ENCODE measurements around the gene PLAU.

Gene PLAU

DNA sequence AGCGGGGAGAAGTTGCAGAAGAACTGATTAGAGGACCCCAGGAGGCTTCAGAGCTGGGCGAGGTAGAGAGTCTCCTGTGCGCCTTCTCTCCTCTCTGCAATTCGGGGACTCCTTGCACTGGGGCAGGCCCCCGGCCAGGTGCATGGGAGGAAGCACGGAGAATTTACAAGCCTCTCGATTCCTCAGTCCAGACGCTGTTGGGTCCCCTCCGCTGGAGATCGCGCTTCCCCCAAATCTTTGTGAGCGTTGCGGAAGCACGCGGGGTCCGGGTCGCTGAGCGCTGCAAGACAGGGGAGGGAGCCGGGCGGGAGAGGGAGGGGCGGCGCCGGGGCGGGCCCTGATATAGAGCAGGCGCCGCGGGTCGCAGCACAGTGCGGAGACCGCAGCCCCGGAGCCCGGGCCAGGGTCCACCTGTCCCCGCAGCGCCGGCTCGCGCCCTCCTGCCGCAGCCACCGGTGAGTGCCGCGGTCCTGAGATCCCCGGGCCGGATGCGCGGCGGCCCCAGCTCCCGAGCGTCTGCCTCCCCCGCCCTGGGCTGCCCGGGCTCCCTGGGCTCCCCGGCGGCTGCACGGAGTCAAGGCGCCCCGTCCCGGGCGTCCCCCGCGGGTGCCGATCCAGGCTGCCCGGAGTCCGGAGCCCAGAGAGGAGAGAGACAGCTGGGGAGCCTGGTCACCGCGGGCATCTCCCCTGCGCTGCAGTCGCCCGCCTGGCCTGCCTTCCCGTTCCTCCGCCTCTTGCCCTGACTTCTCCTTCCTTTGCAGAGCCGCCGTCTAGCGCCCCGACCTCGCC lies at the start of gene PLAU:
TSS of gene PLAU (plus strand) at position 369 of the 789 bp plus-strand sequence. CDS start 424 bp downstream, outside the sequence.
- peak; percentile 74 for DNase-seq

DNA sequence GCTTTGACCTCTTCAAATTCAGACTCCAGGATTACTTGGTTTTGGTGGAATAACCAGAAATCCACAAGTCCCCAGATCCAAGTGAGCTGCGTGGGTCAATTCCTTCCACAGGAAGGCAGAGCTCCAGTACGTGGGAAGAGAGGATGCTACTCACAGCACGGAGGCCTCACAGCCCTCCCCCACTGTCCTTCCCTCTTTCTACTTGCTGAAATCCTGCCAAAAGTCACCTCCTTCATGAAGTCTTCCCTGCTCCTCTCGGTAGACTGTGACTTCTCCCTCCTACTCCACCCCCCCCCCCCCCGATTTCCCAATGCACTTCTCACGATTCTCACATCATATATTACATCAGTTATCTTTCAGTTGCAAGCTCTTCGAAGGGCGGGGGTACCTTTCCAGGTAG lies 48.9 kb upstream of the PLAU start:
- no peak for DNase-seq

DNA sequence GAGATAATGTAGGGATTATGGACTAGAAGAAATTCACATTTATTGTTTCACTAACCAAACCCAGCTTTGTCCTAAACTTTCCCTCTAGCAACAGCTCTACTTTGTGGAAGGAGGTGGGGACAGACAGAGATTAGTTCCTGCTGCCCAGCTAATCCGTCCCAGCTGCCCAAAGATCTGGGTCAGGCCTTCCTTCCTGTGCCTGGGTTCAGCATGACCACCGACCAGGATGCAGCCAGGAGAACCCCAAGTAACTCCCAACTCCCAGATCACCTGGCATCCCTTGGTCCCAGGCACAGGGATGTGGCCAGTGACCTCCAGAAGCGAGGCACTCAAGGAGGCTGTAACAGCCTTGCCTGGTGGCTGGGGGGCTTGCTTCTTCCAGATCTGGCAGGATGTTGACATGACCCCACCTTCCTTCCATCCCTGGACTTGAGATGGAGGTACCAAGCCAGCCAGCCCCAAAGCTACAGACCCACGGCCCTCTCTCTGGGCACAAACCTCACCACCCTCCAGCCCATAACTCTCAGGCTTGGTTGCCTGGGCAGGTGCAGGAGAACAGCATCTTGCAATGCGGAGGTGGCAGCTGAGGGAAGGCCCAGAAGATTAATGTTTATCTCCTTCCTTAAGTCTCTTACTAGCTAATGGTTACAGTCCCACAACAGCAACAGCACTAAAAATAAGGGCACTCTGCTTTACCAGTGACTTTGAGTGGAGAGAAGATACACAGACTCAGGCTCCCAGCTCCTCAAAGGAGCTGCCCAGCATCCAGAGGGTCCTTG lies 47.7 kb upstream of the PLAU start:
- no peak for DNase-seq

DNA sequence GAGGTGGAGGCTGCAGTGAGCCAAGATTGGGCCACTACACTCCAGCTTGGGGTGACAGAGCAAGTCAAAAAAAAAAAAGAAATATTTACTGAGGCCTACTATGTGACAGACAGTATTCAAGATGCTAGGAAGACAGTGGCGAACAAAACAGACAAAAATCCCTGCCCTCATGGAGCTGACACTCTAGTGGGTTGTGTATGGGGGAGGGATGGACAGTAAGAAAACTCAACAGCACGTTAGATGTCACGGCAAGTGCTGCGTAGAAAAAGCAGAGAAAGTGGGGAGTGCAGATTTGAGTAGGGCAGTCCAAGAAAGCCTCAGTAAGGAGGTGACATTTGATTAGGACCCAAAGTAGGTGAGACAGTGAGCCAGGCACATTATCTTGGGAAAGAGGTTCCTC lies 46.7 kb upstream of the PLAU start:
- DNase-seq = no peak

DNA sequence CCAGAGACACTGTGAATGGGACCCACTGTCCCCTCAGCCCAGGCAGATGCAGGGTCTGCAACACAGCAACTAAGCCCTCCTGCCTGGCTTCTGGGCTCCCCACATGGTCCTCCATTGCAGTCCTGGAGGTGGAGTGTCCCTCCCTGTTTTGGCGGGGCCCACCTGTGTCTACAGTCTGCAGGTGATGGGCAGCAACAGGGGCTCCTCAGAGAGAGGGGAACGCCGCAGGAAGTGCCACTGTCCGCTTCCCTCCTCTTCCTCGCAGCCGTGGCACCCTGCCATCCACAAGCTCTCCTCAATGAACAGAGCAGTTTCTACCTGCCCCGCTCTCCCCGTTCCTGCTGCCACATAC lies 45.8 kb upstream of the PLAU start:
- DNase-seq = no peak

DNA sequence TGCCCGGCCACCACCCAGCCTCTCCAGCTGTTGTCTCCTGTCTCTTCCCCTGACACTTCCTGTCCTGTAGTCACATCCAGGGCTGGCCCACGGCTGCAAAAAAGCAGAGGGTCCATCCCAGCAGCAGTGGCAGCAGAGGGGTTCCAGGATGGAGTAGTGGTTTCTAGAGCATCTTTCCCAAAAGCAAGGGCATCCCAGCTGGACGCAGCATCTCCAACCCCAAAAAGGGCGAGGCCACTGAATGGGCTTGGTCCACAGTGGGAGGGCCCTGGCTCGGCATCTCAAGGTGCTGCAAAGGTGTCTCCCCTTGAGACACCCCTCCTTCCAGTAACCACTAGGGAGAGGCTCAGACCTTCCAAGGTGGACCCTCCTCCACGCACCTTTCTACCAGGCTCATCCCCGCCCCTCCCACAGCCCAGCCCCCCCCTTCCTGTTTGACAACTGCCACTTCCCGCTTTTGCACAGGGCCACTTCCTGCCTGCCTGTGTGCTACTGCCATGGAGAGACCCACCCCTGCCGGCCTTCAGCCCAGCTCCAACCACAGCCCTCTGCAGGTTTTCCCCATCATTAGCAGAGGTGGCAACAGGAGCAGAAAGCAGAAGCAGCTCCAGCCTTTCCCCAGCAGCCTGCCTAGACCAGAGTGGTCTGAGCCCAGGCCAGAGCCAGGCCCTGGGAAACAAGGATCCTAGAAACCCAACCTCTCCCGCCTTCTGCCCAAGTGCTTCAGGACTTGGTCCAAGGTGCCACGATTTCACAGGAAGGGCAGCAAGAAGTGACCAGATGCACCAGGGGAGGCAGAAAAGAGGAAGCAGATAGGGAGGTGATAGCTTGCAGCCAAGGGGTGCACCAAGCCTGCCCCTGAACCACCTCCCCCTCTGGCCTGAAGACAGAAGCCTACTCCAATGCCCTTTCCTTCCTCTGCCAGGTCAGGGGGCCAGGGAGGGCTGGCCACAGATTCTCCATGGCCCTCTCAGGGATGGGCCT lies 45.2 kb upstream of the PLAU start:
- no peak for DNase-seq

DNA sequence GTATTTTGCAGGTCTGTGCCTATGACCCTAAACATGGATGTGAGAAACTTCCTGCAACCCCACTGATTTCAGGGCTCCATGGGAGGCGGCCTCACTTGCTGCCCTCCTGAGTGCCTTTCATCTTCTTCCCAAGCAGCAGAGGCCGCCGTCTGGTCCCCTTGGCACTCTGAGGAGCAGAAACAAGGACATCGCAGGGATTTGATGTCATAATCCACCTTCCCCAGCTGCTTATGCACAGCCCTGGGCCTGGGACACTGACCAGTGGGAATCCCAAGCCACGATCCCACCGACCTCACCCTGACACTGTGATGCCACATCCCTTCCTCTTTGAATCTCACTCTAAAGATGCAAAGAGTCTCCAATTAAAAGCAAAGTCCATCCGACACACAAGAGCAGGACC lies 44.3 kb upstream of the PLAU start:
- DNase-seq = no peak

DNA sequence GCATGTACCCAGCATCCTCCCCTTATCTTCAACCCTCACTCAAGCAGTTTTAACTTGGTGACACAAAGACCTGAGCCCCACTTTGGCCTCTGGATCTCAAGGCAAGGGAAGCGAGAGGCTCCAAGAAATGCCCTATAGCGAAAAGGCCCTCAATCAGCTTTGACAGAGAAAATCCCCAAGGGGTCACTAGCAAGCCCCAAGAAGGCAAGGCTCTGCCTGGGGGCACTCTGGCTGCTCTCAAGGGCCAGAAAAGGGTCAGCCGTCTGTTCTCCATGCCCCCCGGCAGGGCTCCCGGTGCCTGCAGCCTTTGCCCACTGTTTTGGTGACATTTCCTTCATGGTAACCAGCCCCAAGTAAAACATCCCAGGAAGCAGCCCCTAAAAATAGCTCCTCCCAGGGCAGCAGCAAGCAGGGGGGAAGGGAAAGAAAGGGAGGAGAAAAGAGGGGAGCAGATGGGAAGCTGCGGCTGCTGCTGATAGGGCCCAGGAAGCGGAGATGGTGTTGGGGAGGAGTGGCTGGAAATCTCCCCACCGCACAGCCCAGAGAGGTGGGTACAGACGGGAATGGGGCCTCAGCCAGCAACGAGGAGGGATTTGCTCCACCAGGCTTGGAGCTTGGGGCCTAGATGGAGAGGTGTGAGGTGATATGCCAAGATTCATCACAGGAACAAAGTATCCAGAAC lies 43.7 kb upstream of the PLAU start:
- DNase-seq = no peak

DNA sequence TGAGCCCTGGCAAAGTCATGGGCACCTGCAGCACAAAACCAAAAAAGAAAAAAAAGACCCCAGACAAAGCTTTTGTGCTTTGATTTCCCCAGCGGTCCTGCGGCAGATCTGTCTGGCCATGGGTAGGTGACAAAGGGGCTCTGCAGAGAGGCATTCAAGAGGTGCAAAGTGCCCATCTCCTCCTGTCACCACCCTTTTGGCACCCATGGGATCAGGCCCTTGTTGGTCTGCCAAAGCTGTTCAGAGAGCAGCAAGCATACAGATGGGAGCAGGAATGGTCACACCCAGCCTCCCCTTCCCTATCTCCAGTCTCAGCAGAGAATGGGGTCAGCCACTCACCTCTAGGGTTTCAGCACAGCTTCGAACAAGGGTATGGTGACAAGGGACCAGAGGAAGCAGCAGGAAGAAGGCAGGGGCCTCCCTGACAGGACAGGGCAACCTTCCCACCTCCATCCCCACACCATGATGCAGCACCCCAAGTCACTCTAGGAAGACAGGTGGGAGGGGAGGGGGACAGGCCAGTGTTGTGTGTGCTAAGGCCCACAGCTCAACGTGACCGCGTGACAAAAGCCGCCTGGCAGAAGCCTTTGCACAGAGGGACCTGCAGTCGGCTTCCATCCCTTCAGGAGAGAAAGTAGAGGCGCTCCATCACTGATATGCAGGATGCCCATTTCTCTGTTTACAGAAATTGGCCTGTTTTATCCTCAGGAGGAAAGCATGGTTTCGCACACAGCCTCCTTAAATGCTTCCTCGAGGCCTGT lies 42.9 kb upstream of the PLAU start:
- DNase-seq = no peak

DNA sequence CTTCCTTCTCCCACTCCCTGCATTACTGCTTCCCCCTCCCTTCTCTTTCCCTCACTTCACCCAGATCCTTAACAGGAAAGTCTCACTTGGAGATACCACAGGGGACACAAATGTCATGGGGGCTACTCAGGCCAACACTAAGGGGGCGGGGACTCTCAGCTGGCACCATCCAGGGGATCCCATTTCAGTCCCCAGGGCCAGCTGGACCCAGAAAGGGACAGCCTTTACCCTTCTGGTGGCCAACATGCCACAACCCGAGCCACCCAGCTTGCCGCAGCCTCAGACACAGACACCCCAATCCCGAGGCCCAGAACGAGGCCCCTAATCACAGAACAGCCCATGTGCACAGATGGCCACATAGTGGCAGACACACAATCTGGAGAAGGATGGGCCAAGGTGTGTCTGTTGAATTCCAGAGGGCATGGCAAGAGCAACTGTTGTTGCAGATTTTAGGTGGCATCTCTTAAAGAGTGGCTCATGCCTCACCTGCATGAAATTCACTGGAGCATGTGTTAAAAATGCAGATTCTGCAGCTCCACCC lies 42.2 kb upstream of the PLAU start:
- DNase-seq = no peak

DNA sequence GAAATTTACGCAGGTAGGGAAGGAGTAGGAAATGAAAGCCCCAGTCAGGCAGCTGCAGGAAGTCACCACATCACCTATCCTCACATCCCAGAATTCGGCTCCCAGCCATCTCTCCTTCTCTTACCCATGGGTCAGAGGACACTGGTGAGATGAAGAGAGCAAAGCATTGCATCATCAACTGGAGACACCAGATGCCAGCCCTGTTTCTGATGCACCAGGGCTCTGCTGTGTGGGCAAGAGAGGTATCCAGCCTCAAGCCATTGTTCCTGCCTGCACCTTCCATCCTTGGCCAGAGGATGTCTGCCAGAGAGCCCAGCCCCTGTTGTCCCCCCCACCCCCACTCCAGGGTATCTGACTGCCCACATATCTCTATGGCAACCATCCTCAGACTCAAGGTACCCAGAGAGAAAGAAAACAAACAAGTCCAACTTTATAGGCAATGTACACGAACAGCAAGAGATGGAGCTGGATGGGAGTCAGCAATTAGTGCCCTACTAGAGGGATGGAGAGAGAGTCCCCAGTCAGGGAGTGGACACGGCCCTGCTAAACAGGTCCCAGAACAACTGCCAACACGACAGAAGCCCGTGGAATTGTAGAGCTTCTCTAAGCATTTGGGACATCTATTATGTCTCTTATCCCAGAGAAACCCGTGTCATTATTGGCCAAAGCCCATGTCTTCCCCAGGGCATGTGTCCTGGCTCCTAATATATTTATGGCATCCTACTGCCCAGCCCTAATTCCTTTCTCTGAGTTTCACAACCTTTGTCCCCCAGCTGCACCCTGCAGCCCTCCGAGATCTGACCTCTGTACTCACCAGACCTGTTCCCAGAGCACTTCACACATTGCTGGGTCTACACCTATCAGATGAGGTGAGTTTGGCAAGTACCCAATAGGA lies 39.4 kb upstream of the PLAU start:
- no peak for DNase-seq

DNA sequence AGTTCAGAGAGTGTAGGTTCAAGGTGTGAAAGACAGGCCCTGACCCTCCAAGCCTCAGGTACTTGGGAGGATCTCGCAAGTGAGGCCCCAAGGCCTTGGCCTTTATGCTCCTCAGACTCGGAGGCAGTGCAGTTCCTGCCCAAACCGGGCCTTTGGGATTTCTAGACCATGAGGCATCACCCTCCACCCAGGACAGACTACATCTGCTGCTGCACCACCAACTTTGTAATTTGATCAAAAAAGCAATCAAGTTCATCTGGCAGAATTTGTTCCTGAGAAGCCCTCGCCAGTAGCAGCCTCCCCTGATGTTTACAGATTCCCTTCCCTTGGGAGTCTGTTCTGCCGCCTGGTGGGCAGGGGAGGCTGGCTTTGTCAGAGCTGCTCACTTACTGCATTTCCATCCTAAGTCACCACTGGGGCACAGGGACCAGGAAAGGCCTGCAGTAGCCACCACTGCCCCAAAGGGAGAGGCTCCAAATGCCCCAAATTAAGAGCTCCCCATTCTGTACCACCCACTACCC lies 38.7 kb upstream of the PLAU start:
- no peak for DNase-seq

DNA sequence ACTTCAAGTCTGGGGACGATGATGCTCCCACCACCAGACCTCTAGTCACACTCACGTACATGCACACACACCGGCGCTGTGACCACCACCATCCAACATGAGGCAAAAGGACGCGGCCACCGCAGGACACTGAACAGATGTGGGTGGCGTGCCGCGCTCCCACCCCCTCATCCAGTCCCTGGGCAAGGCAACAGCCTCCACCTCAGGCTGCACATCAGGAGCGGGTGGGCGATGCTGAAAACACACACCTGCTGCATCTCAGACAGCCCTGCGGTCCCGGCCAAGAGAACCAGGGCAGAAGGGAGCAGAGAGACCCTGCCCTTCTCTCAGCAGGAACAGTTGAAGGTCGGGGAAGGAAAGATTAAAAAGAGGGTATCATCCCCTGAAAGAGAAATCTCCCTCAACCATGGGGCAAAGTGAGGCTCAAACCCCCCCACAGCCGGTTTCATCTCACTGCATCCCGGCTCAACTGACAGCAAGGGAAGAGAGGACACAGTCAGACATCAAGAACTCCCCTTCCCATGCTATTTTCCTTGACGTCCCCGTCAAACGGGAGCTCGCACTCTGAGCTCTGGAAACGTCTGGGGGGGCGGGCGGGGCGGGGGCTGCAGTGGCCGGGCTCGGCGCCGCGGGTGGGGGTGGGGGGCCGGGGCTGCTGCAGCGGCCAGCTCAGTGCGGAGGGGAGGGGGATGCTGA lies 37.6 kb upstream of the PLAU start:
- no peak for DNase-seq

DNA sequence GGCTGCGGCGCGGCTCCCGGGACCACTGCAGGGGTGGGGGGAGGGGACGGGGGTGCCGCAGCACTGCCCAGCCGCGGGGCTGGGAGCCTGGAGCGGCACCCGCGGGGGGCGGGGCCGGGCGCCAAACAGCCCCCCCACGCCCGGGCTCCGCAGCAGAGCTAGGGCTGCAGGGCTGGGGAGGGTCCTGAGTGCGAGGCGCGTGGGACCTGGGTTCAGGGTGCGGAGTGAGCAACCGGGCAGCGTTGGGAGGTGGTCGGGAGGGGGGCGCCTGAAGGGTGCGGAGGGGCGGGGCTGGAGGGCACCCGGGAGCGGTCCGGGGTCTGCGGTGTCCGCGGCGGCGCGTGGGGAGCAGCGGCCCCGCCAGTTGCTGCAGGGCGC lies 37.1 kb upstream of the PLAU start:
- DNase-seq = no peak

DNA sequence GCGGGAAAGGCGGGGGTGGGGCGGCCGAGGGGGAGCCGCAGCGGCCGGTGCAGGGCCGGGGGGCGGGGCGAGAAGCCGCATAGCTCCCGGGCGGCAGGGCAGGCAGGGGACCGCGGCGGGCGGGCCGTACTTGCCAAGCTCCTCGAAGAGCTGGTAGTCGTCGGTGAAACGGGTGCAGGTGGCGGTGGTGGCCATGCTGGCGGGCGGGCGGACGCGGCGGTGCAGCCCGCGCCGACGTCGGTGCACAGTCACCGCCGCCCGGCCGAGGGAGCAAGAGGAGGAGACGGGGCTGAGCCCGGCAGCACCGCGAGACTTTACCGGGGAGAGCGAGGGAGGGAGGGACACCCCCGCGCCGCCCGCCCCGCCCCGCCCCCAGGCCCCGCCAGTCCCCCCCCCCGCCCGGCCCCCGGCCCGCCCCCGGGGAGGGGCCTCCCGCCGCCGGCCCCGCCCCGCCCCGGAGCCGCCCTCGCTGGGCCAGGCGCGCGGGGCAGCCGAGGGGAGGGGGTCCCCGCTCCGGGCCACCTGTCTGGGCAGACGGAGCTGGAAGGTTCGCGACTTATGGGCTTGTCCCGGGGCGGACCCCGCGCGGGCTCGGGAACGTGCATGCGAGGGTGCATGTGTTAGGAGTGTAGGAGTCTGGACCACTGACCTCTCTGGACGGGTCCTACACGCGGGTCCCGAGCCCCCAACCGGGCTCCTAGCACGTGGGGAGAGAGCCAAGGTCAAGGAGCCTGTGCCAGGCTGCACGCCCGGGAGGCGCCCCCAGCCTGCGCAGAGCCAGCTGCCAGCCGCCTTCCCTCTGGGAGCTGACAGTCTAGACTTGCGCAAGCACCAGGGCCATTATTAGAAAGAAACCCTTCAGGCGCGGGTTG lies 36.4 kb upstream of the PLAU start, which contains the start of gene CAMK2G:
TSS of gene CAMK2G (minus strand) at position 289 of the 872 bp plus-strand sequence. CDS start at position 195, 94 bp downstream.
- DNase-seq = peak; percentile 89

DNA sequence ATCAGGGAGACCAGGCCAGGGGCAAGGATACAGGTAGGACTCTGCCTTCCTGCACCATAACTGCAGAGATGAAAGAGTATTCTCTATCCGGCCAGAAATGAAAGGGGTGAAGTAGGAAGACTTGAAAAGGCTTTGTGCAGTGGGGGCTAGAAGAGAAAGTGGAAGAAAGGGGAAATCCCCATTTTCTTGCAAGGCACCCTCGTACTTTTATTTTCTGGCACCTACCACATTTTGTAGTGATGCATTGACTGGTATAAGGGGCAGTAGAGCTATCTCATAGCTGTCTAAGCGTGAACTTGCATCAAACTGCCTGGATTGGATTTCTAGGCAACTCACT lies 35.8 kb upstream of the PLAU start:
- DNase-seq = no peak

DNA sequence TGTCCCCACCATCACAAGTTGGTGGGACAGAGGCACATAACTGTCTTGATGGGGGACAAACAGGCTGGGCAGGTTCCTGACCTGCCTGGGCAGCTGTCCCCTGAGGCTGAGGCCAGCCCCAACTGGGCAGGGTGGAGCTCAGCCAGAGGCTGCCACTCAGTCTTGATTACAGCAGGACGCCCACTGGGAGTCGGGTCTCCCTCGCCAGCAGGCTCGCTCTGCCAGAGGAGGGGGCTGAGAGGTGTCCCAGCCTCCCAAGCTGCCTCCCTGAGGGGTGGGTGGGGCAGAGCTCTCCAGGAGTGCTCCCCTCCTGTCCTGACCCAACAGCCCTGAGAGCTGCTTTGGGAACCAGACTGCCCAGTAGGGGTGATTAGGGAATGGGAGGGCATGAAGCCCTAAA lies 34.8 kb upstream of the PLAU start:
- DNase-seq = no peak

DNA sequence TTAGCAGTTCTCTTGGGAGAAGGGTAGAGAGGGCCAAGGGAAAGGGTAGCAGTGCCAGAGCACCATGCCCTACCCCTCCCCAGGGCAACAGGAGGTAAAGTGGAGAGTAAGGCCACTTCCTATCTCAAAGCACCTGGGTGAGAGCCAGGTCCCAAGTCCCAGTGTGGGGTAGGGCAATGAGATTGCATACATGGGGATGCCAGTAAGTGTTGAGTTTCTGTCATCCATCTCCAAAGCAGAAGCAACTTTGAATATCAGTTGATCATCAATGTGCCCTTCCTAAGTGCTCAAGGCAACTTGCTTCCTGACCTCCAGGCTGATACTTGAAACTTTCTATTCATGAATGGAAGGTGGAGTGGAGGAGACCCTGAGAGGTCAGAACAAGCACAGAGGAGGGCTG lies 34.4 kb upstream of the PLAU start:
- DNase-seq = no peak

DNA sequence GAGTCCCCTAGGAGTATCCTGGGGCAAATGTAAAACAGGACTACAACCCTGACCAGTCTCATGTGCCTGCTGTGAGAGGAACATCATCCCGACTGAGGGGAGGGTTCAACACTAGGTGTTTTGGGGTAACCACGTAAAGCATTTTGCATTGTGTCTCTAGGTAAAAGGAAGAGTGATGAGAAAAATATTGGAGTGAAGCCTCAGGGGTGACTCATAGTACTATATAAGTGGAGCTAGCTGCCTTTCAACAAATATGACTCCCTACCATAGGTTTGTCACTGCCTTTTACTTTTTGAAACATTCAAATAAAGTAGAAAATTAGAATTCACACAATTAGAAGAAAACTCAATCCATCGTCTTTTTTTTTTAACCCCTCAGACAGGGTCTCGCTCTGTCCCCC lies 34.0 kb upstream of the PLAU start:
- no peak for DNase-seq

Data from right forelimb (tissue), 1 donor.